GM12878 (cell line): Measurements from ENCODE around the gene F11. TPM values are rescaled to one million over a fixed set of nuclear protein-coding genes. Genes with fewer than 3 reads are reported as not detected.

ENCODE experiments used
- ATAC-seq: fragments of 200-7000 bp; cut with Tn5 transposase; 3 replicates; pipeline ENCODE4 v1.9.1; 2020; ENCODE audit warnings: mild to moderate bottlenecking, moderate library complexity
- BruUV-seq: library from RNA; stranded (reverse); fragments of 400-500 nt; replicated peaks from 2 replicates; lab custom pipeline; 2021; lab: Mats Ljungman, UMichigan
- CTCF ChIA-PET: fragments of 300-600 bp; sonication (Branson Sonifier 250); formaldehyde crosslinking; extraction: SDS; loops from one replicate; lab custom pipeline; 2021; ENCODE audit warnings: inconsistent platforms; lab: Yijun Ruan, JAX
- POLR2A ChIA-PET: fragments of 350-600 bp; formaldehyde crosslinking; extraction: SDS; loops from one replicate; lab custom pipeline; 2021; ENCODE audit warnings: inconsistent platforms; lab: Charles Lee
- RAD21 ChIA-PET: fragments of 300-600 bp; sonication (Branson Sonifier 250); formaldehyde crosslinking; loops from one replicate; lab custom pipeline; 2023; ENCODE audit warnings: antibody characterized with exemption; ENCODE audit not compliant: unreplicated experiment; lab: Charles Lee
- SMC1A ChIA-PET: fragments of 300-600 bp; sonication (Branson Sonifier 250); formaldehyde crosslinking; loops from one replicate; lab custom pipeline; 2023; ENCODE audit not compliant: unreplicated experiment, uncharacterized antibody; lab: Charles Lee
- DNase-seq: peaks from one replicate; pipeline ENCODE4 v3.0.0-alpha.2; 2011; ENCODE audit warnings: low read depth, low spot score
- FAIRE-seq: peaks from 3 replicates; lab custom pipeline; 2011; peaks lifted over from hg19 to GRCh38; lab: Jason Lieb, UNC
- H2AFZ ChIP-seq: 2 replicates; pipeline ENCODE4 v1.6.0; 2011; ENCODE audit warnings: low read depth, low read length, control low read depth; ENCODE audit not compliant: control insufficient read depth
- H3K27ac ChIP-seq: 2 replicates; pipeline ENCODE4 v1.5.1; 2011; ENCODE audit warnings: control low read depth; ENCODE audit not compliant: control insufficient read depth, insufficient read depth
- H3K27me3 ChIP-seq, 2 experiments: replicated peaks in 1 of 2; 2 replicates each; pipeline versions ENCODE4 v1.6.0 to v1.6.1; 2011; ENCODE audit warnings: low read length in 1 of 2; ENCODE audit not compliant: control insufficient read depth in 2 of 2, insufficient read depth in 2 of 2
- H3K36me3 ChIP-seq, 2 experiments: 2 replicates each; pipeline ENCODE4 v1.5.1; 2011; ENCODE audit warnings: low read length in 1 of 2; ENCODE audit not compliant: control insufficient read depth in 2 of 2, insufficient read depth in 2 of 2
- H3K4me1 ChIP-seq: 2 replicates; pipeline ENCODE4 v1.6.1; 2011; ENCODE audit warnings: mild to moderate bottlenecking, low read length, moderate library complexity, mixed read lengths; ENCODE audit not compliant: control insufficient read depth, insufficient read depth
- H3K4me2 ChIP-seq: 2 replicates; pipeline ENCODE4 v1.6.0; 2011; ENCODE audit warnings: control low read depth; ENCODE audit not compliant: control insufficient read depth, insufficient read depth
- H3K4me3 ChIP-seq: fragments of 200-600 bp; sonication (generic); 2 replicates; pipeline ENCODE4 v1.5.1; 2016
- H3K79me2 ChIP-seq: 2 replicates; pipeline ENCODE4 v1.6.0; 2011; ENCODE audit warnings: low read length; ENCODE audit not compliant: control insufficient read depth, insufficient read depth
- H3K9ac ChIP-seq: 2 replicates; pipeline ENCODE4 v1.8.0; 2011; ENCODE audit warnings: low read length, control low read depth, mixed read lengths; ENCODE audit not compliant: control insufficient read depth, insufficient read depth
- H3K9me3 ChIP-seq: replicated peaks from 3 replicates; pipeline ENCODE4 v1.5.1; 2011; ENCODE audit warnings: mild to moderate bottlenecking, low read length; ENCODE audit not compliant: control insufficient read depth, insufficient read depth
- H4K20me1 ChIP-seq: 2 replicates; pipeline ENCODE4 v1.6.0; 2011; ENCODE audit not compliant: control insufficient read depth, insufficient read depth
- BRCA1 ChIP-seq: IDR thresholded peaks from 2 replicates; pipeline ENCODE4 v1.6.1; 2011; ENCODE audit warnings: low read depth, low read length, improper control_type of control experiment
- CHD2 ChIP-seq: IDR thresholded peaks from 2 replicates; pipeline ENCODE4 v1.6.1; 2011; ENCODE audit warnings: low read depth, low read length, improper control_type of control experiment, borderline replicate concordance
- CHD4 ChIP-seq: fragments of 200-600 bp; sonication (generic); IDR thresholded peaks from 2 replicates; pipeline ENCODE4 v1.6.1; 2016; ENCODE audit warnings: mild to moderate bottlenecking
- ETV6 ChIP-seq, 2 experiments: fragments of 450-650 bp in 1 of 2; IDR thresholded peaks in 1 of 2; conservative IDR thresholded peaks in 1 of 2; 2 replicates each; pipeline ENCODE4 v1.6.1; 2014; ENCODE audit warnings: antibody characterized with exemption in 1 of 2, borderline replicate concordance in 1 of 2, low read depth in 1 of 2, mild to moderate bottlenecking in 1 of 2, moderate library complexity in 1 of 2
- MEF2B ChIP-seq: fragments of 450-650 bp; IDR thresholded peaks from 2 replicates; pipeline ENCODE4 v1.6.1; 2018; ENCODE audit warnings: mild to moderate bottlenecking, moderate library complexity; ENCODE audit not compliant: partially characterized antibody, poor library complexity, severe bottlenecking
- NR2C1 ChIP-seq: fragments of 450-650 bp; IDR thresholded peaks from 2 replicates; pipeline ENCODE4 v1.6.1; 2017; ENCODE audit warnings: antibody characterized with exemption, mild to moderate bottlenecking, moderate library complexity
- POLR2AphosphoS2 ChIP-seq: IDR thresholded peaks from 2 replicates; pipeline ENCODE4 v1.6.1; 2011; ENCODE audit warnings: low read depth, mild to moderate bottlenecking, low read length, improper control_type of control experiment, moderate library complexity
- RAD21 ChIP-seq: IDR thresholded peaks from 2 replicates; pipeline ENCODE4 v1.6.1; 2011; ENCODE audit warnings: mild to moderate bottlenecking, low read depth, low read length, moderate library complexity; ENCODE audit not compliant: insufficient read depth
- RCOR1 ChIP-seq: conservative IDR thresholded peaks from 2 replicates; pipeline ENCODE4 v1.6.1; 2012; ENCODE audit warnings: low read depth, low read length, improper control_type of control experiment
- RELB ChIP-seq: fragments of 450-650 bp; IDR thresholded peaks from 2 replicates; pipeline ENCODE4 v1.6.1; 2017; ENCODE audit warnings: low read depth, mild to moderate bottlenecking, moderate library complexity
- WGBS: methylation state at CpG from one replicate; pipeline ENCODE4 v1.1.6; 2016; ENCODE audit warnings: low lambda C conversion rate; ENCODE audit not compliant: insufficient replicate concordance, insufficient coverage; ENCODE audit errors: missing lambda C conversion rate; 5-methylcytosine and 5-hydroxymethylcytosine counted together
- in situ Hi-C: fragments of 300-500 bp; cut with MboI; formaldehyde crosslinking; loops from 9 replicates; pipeline ENCODE4 v1.14.3; 2018; ENCODE audit warnings: mixed read lengths
- intact Hi-C: fragments of 100-400 bp; cut with micrococcal nuclease; formaldehyde crosslinking; loops from one replicate; pipeline ENCODE4 v1.14.2; 2022; ENCODE audit not compliant: unreplicated experiment
- polyA plus RNA-seq, 11 experiments: library from polyadenylated mRNA; depleted of rRNA in 4 of 11; unstranded in 6 of 11; stranded (reverse) in 5 of 11; fragments of >200 nt; fragmentation: Nextera tagmentation in 4 of 11; fragmentation: Illumina TruSeq in 1 of 11; extraction: Ambion mirVana in 4 of 11; extraction: Trizol in 1 of 11; gene quantifications; 1 replicate in 1 of 11; 2 replicates in 10 of 11; pipeline versions ENCODE4 v1.2.1 to v1.2.3, GENCODE V29; 2011 to 2016; ENCODE audit warnings: inconsistent platforms in 2 of 11, missing spikeins in 2 of 11, low read depth in 1 of 11
- total RNA-seq, 4 experiments: library from RNA; depleted of rRNA in 3 of 4; stranded (reverse); fragments of >200 nt in 3 of 4; fragmentation: Illumina TruSeq in 1 of 4; extraction: Trizol in 1 of 4; gene quantifications; 2 replicates each; pipeline versions ENCODE4 v1.2.1 to v1.2.3, GENCODE V29; 2013 to 2021
- TF ChIP-seq, protein P1 (sequence below): IDR thresholded peaks from 2 replicates; pipeline ENCODE4 v1.6.1; 2011; ENCODE audit warnings: borderline replicate concordance, low read depth, mild to moderate bottlenecking, moderate library complexity, low read length; ENCODE audit not compliant: insufficient read depth, poor library complexity, severe bottlenecking
- TF ChIP-seq, protein P2 (sequence below): fragments of 450-650 bp; IDR thresholded peaks from 2 replicates; pipeline ENCODE4 v1.6.1; 2017; ENCODE audit warnings: mild to moderate bottlenecking

F11 gene
- total and polyA plus RNA-seq, 10 of the 15 experiments (the other 5 are each of a cell fraction or from before 2014, with no cell fraction given), result not detected

DNA sequence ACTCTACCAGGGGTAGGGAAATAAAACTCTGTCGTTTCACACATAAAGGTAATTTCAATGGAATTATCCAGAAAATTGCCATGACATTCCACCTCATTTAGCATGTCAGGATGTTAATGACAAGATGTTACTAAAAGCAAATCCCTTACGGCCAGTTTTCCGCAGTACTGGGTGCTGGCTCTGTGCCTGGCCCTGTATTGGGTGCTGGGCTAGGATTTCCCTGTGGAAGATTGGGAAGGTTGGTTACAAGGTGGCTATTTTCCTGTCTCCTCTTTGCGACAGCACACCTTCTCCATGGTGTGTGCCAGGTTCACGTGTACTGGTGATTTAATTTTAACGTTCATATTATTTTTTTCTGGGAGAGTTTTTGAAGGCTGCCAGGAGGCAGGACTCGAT lies 25.5 kb upstream of the F11 start:
- Histone ChIP-seq H3K79me2 (no peaks in the 10 kb centered on the region), H3K4me1 (no peaks in the 10 kb centered on the region), H3K9ac (no peak overlapping the region), H3K27ac (no peak overlapping the region), H4K20me1 (no peaks in the 10 kb centered on the region), H3K36me3 (no peaks in the 10 kb centered on the region), H2AFZ (no peak overlapping the region), H3K4me2 (no peak overlapping the region), H3K27me3 (no peaks in the 10 kb centered on the region), H3K9me3 (no peaks in the 10 kb centered on the region), H3K4me3 (no peak overlapping the region)
- ChIA-PET SMC1A (no interaction called here), RAD21 (no interaction called here), CTCF (no interaction called here), POLR2A (no interaction called here)
- DNase-seq, result no peak
- TF ChIP-seq RAD21 (no peak), POLR2AphosphoS2 (no peak), RCOR1 (no peak), CHD4 (no peak), NR2C1 (no peak), RELB (no peak), MEF2B (no peak), ETV6 (conservative IDR thresholded peaks at IDR 0.05 in 1 of 2, IDR thresholded peaks at IDR 0.05 in 1 of 2; ENCODE audit: borderline replicate concordance in 1 of 2, low read depth in 1 of 2) (no peak), CHD2 (no peak), BRCA1 (no peak)
- TF ChIP-seq, protein P1, sequence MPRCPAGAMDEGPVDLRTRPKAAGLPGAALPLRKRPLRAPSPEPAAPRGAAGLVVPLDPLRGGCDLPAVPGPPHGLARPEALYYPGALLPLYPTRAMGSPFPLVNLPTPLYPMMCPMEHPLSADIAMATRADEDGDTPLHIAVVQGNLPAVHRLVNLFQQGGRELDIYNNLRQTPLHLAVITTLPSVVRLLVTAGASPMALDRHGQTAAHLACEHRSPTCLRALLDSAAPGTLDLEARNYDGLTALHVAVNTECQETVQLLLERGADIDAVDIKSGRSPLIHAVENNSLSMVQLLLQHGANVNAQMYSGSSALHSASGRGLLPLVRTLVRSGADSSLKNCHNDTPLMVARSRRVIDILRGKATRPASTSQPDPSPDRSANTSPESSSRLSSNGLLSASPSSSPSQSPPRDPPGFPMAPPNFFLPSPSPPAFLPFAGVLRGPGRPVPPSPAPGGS, result no peak
- TF ChIP-seq, protein P2, sequence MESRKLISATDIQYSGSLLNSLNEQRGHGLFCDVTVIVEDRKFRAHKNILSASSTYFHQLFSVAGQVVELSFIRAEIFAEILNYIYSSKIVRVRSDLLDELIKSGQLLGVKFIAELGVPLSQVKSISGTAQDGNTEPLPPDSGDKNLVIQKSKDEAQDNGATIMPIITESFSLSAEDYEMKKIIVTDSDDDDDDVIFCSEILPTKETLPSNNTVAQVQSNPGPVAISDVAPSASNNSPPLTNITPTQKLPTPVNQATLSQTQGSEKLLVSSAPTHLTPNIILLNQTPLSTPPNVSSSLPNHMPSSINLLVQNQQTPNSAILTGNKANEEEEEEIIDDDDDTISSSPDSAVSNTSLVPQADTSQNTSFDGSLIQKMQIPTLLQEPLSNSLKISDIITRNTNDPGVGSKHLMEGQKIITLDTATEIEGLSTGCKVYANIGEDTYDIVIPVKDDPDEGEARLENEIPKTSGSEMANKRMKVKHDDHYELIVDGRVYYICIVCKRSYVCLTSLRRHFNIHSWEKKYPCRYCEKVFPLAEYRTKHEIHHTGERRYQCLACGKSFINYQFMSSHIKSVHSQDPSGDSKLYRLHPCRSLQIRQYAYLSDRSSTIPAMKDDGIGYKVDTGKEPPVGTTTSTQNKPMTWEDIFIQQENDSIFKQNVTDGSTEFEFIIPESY, result no peak
- no TSS peak for BruUV-seq
- in situ Hi-C loops (no loop called here), intact Hi-C loops (no loop called here)
- FAIRE-seq, result no peak
- 48% methylated on average over 7 of the region's 7 CpGs for WGBS
- ATAC-seq, result no peak
